ENCODE measurements around the gene TSC1. TPM values are rescaled to one million over a fixed set of nuclear protein-coding genes. Genes with fewer than 3 reads are reported as not detected.

TSC1 gene
- total RNA-seq, 3 donors from 2014 or later = 34.6 to 53.4 (median 52.3) TPM

DNA sequence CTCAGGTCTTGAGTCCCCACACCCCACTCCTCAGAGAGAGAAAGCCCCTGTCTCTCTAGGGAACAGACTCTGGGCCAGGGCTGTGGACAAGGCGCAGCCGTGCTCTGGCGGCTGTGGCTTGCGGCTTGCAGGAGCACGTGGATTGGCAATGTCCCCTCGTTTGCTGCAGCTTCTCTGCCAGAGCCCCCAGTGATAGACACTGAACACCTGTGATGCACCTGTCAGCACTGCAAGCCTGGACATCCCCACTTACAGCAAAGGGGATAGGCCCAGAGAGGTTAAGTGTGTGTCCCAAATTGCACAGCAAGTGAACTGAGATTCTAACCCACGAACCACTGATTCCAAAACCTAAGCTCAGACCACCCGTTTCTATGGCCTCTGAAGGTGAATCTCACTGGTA, 41.1 kb upstream of the TSC1 start:
- intact Hi-C loops (cut with DNase I, micrococcal nuclease) = no loop called here
- no peaks in the 10 kb centered on the region for H3K4me1 ChIP-seq (ENCODE audit: low read depth)
- TF ChIP-seq, protein P1, sequence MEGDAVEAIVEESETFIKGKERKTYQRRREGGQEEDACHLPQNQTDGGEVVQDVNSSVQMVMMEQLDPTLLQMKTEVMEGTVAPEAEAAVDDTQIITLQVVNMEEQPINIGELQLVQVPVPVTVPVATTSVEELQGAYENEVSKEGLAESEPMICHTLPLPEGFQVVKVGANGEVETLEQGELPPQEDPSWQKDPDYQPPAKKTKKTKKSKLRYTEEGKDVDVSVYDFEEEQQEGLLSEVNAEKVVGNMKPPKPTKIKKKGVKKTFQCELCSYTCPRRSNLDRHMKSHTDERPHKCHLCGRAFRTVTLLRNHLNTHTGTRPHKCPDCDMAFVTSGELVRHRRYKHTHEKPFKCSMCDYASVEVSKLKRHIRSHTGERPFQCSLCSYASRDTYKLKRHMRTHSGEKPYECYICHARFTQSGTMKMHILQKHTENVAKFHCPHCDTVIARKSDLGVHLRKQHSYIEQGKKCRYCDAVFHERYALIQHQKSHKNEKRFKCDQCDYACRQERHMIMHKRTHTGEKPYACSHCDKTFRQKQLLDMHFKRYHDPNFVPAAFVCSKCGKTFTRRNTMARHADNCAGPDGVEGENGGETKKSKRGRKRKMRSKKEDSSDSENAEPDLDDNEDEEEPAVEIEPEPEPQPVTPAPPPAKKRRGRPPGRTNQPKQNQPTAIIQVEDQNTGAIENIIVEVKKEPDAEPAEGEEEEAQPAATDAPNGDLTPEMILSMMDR (IDR thresholded peaks at IDR 0.05) = no peak
- H3K9me3 ChIP-seq = no peaks in the 10 kb centered on the region
- DNase-seq = no peak
- H3K4me3 ChIP-seq = no peak overlapping the region
- no peak for ATAC-seq
- no peaks in the 10 kb centered on the region for H3K36me3 ChIP-seq (ENCODE audit: low read depth)

DNA sequence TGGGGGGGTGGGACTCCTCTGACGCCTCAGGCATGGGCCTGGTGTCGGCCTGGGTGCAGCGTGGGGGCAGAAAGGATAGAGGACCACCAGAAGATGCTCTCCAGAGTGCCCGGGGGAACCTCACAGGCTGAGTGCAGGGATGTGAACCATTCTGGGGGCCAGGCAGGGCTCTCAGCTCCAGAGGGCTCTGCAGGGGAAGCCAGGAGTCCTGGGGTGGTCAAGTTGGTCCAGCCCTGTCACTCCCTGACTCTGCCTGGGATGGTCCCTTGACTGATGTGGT, 40.6 kb upstream of the TSC1 start:
- no peak for DNase-seq
- intact Hi-C loops (cut with DNase I, micrococcal nuclease) = no loop called here
- Histone ChIP-seq H3K36me3 (ENCODE audit: low read depth) (no peaks in the 10 kb centered on the region), H3K4me3 (no peak overlapping the region), H3K4me1 (ENCODE audit: low read depth) (no peaks in the 10 kb centered on the region), H3K9me3 (no peaks in the 10 kb centered on the region)
- TF ChIP-seq, protein P1 (IDR thresholded peaks at IDR 0.05) = no peak
- ATAC-seq = no peak

DNA sequence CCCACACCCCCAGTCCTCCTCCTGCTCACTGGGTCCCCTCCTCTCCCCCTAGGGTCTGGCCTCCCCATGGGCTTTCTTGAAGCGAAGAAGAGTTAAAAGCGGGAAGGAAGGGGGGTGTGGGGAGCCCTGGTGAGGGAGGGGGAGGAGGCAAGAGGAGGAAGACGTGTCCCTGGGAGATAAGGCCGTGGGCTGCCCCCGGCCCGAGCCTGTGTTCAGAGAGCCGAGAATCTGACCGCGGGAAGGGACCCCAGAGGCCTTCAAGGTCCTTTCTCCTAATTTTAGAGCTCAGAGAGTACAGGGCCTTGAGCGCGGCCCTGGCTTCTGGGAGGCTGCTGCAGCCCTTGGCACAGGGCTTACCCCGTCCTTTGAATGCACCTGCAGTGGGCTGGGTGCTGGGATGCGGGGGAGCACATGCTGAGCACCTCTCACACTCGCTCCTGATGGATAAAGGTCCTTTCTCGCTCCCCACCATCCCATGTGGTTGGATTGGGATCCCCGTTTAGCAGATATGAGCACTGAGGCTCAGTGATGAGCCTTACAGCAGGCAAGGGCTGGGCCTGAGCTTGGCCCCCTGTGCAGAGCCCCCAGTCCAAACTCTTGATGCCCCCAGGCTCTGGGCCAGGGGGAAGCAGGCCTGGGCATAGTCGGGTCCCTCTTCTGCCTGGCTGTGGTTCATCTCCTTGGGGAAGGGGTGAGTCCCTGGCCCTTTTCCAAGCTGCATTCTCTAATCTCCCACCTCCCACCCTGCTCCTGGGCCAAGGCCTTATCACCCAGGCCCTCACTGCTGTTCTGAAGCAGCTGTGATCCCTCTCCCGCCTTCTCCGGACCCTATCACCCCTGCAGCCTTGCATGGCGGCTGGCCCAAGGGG, 40.0 kb upstream of the TSC1 start:
- no peaks in the 10 kb centered on the region for H3K4me1 ChIP-seq (ENCODE audit: low read depth)
- DNase-seq (no peak), ATAC-seq (no peak)
- intact Hi-C loops (cut with DNase I, micrococcal nuclease) = no loop called here
- H3K4me3 ChIP-seq = no peak overlapping the region
- TF ChIP-seq, protein P1 (IDR thresholded peaks at IDR 0.05) = no peak
- no peaks in the 10 kb centered on the region for H3K36me3 ChIP-seq (ENCODE audit: low read depth)
- H3K9me3 ChIP-seq = no peaks in the 10 kb centered on the region

DNA sequence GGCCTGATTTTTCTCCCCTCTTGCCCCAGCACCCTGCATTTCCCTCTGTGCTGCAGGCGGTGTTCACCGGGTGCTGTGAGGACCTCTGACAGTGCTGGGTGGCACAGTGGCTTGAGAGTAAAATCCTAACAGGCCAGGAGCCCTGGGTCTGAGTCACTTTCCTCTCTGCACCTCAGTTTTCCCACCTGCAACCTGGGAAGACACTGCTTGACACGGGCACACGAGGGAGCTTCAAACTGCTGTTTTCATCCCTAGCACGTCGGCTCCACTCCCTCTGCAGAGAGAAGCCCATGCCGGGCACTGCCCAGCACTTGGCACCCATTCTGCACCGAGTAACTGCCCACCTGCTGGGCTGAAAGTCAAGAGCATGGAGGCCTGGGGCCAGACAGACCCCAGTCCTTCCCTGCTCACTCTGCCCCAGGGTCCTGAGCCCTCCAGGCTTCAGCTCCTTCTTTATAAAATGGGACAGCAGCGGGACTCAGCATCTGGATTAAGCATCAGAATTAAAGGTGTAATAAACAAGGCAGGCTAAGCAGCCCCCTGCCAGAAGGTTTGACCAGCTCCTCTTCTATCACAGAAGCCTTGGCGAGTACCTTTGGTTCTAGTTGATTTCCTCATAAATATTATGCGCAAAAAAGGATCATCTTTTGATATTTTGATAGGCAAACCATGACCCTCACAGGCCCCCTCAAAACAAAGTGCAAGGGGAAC, 39.2 kb upstream of the TSC1 start:
- TF ChIP-seq, protein P1 (IDR thresholded peaks at IDR 0.05) = no peak
- peaks cover 2% of the 10 kb centered on the region for H3K4me1 ChIP-seq (ENCODE audit: low read depth)
- DNase-seq = no peak
- H3K4me3 ChIP-seq = no peak overlapping the region
- no peaks in the 10 kb centered on the region for H3K9me3 ChIP-seq
- intact Hi-C loops (cut with DNase I, micrococcal nuclease) = no loop called here
- ATAC-seq = no peak
- no peaks in the 10 kb centered on the region for H3K36me3 ChIP-seq (ENCODE audit: low read depth)

DNA sequence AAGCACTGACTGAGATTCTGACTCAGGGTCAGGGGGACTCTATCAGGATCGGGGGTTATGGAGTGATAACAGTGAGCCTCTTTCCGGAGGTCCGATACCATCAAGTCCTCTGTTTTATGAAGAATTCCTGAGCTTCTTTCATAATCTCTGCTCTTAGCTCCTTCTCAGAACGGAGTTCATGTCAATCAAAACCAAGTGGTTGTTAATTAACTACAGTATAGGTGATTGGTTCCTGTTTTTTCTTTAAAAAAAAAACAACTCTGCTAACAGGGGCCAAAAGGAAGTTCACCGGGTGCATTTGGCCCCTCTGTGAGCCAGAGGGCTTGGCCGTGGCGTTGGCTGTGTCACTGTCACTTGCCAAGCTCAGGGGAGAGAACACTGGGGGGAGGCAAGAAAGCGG, 38.0 kb upstream of the TSC1 start:
- TF ChIP-seq, protein P1 (IDR thresholded peaks at IDR 0.05) = no peak
- Histone ChIP-seq H3K9me3 (no peaks in the 10 kb centered on the region), H3K4me1 (ENCODE audit: low read depth) (peaks cover 8% of the 10 kb centered on the region), H3K4me3 (no peak overlapping the region), H3K36me3 (ENCODE audit: low read depth) (no peaks in the 10 kb centered on the region)
- peak; percentile 29 for ATAC-seq
- intact Hi-C loops (cut with DNase I, micrococcal nuclease) = no loop called here
- DNase-seq = no peak

Measured in mucosa of descending colon (tissue), 3 donors.